IMR-90 (cell line): ENCODE measurements around the gene SEC23IP.

Experiments used
- CEBPB ChIP-seq: IDR thresholded peaks from 2 replicates; pipeline ENCODE4 v1.6.1; 2012; ENCODE audit warnings: low read depth, low read length, improper control_type of control experiment
- CHD1 ChIP-seq: IDR thresholded peaks from 2 replicates; pipeline ENCODE4 v1.6.1; 2012; ENCODE audit warnings: low read depth, low read length, improper control_type of control experiment
- CTCF ChIP-seq: conservative IDR thresholded peaks from 2 replicates; pipeline ENCODE4 v1.5.1; 2012; ENCODE audit warnings: mild to moderate bottlenecking, low read depth, low read length, improper control_type of control experiment
- ELK1 ChIP-seq: fragments of 150-350 bp; IDR thresholded peaks from 2 replicates; pipeline ENCODE4 v1.6.1; 2016; ENCODE audit warnings: low read depth, mild to moderate bottlenecking, low read length, moderate library complexity, borderline replicate concordance
- FOS ChIP-seq: fragments of 150-350 bp; IDR thresholded peaks from 2 replicates; pipeline ENCODE4 v1.6.1; 2016; ENCODE audit warnings: low read depth, low read length
- MAFK ChIP-seq: IDR thresholded peaks from 2 replicates; pipeline ENCODE4 v1.6.1; 2012; ENCODE audit warnings: low read depth, low read length, improper control_type of control experiment
- MXI1 ChIP-seq: IDR thresholded peaks from 2 replicates; pipeline ENCODE4 v1.6.1; 2012; ENCODE audit warnings: low read depth, mild to moderate bottlenecking, low read length, moderate library complexity, borderline replicate concordance
- POLR2A ChIP-seq: IDR thresholded peaks from 2 replicates; pipeline ENCODE4 v1.6.1; 2012; ENCODE audit warnings: mild to moderate bottlenecking, low read depth, low read length
- RAD21 ChIP-seq: IDR thresholded peaks from 2 replicates; pipeline ENCODE4 v1.6.1; 2012; ENCODE audit warnings: low read length, improper control_type of control experiment
- RFX5 ChIP-seq: IDR thresholded peaks from 2 replicates; pipeline ENCODE4 v1.8.0; 2012; ENCODE audit warnings: low read depth, mild to moderate bottlenecking, low read length, moderate library complexity
- USF2 ChIP-seq: fragments of 150-350 bp; IDR thresholded peaks from 2 replicates; pipeline ENCODE4 v1.6.1; 2017; ENCODE audit warnings: mild to moderate bottlenecking, antibody characterized with exemption, low read length, low read depth

- peak; percentile 28; the same call in 1 of the 2 replicates for TF ChIP-seq CTCF
- no peak for TF ChIP-seq POLR2A
- TF ChIP-seq CHD1 = no peak
- no peak for TF ChIP-seq USF2
- TF ChIP-seq FOS = no peak
- TF ChIP-seq RFX5 = no peak
- TF ChIP-seq CEBPB = peak; percentile 39; the same call in 1 of the 2 replicates
- TF ChIP-seq MXI1 = no peak
- peak; percentile 2; the same call in 1 of the 2 replicates for TF ChIP-seq RAD21
- TF ChIP-seq MAFK = no peak
- TF ChIP-seq ELK1 = no peak
Measured at GRCh38 chr10:119917777-119918176, 25.2 kb downstream of the SEC23IP start.
